GM12892 (cell line): ENCODE data around the gene SPATA32.

ENCODE experiments used
- POLR2A ChIP-seq: IDR thresholded peaks from 2 replicates; pipeline ENCODE4 v1.6.1; 2011; ENCODE audit warnings: low read depth, low read length, control low read depth
- POLR2AphosphoS5 ChIP-seq: IDR thresholded peaks from 2 replicates; pipeline ENCODE4 v1.6.1; 2011; ENCODE audit warnings: low read depth, low read length, control low read depth
- TAF1 ChIP-seq: IDR thresholded peaks from 2 replicates; pipeline ENCODE4 v1.6.1; 2011; ENCODE audit warnings: low read depth, mild to moderate bottlenecking, control low read depth, low read length, borderline replicate concordance

GRCh38 chr17:45276031-45276430 is 14.1 kb upstream of the SPATA32 start:
- TF ChIP-seq POLR2A (no peak), POLR2AphosphoS5 (no peak), TAF1 (no peak)
